H1 (cell line): Measurements from ENCODE around the gene IFT25. TPM values are rescaled to one million over a fixed set of nuclear protein-coding genes. Genes with fewer than 3 reads are reported as not detected.

Source experiments
- CTBP2 ChIP-seq: IDR thresholded peaks from 2 replicates; pipeline ENCODE4 v1.7.0; 2011; ENCODE audit warnings: borderline replicate concordance, mild to moderate bottlenecking, moderate library complexity, mixed read lengths, low read length; ENCODE audit not compliant: insufficient read depth, insufficient read length
- FOSL1 ChIP-seq: IDR thresholded peaks from 2 replicates; pipeline ENCODE4 v1.6.1; 2011; ENCODE audit warnings: mild to moderate bottlenecking, low read depth, low read length, moderate library complexity; ENCODE audit not compliant: insufficient read depth
- KDM4A ChIP-seq: IDR thresholded peaks from one replicate; pipeline ENCODE4 v1.7.1; 2012; ENCODE audit warnings: low read depth, mild to moderate bottlenecking, moderate library complexity, low read length, inconsistent platforms; ENCODE audit not compliant: severe bottlenecking
- POLR2A ChIP-seq, 2 experiments: IDR thresholded peaks; 1 replicate in 1 of 2; 2 replicates in 1 of 2; pipeline ENCODE4 v1.6.1; 2011; ENCODE audit warnings: low read depth in 2 of 2, low read length in 2 of 2, mild to moderate bottlenecking in 2 of 2; ENCODE audit errors: control extremely low read depth in 1 of 2
- RNF2 ChIP-seq: fragments of 200-900, 300-1000 bp; sonication (generic); IDR thresholded peaks from 2 replicates; pipeline ENCODE4 v1.7.1; 2016; ENCODE audit warnings: borderline replicate concordance, low read depth, mild to moderate bottlenecking, antibody characterized with exemption, low read length; ENCODE audit not compliant: poor library complexity, severe bottlenecking; ENCODE audit errors: missing control alignments
- RXRA ChIP-seq: IDR thresholded peaks from 2 replicates; pipeline ENCODE4 v1.6.1; 2011; ENCODE audit warnings: low read depth, mild to moderate bottlenecking, low read length, moderate library complexity; ENCODE audit not compliant: insufficient read depth
- TAF1 ChIP-seq: IDR thresholded peaks from 2 replicates; pipeline ENCODE4 v1.6.1; 2011; ENCODE audit warnings: mild to moderate bottlenecking, low read depth, low read length
- YY1 ChIP-seq: IDR thresholded peaks from 2 replicates; pipeline ENCODE4 v1.6.1; 2011; ENCODE audit warnings: low read depth, mild to moderate bottlenecking, low read length
- polyA plus RNA-seq, 7 experiments: library from polyadenylated mRNA; depleted of rRNA in 3 of 7; stranded (reverse) in 5 of 7; unstranded in 2 of 7; fragments of >200 nt in 5 of 7; fragments of 200-250 nt in 2 of 7; gene quantifications; 1 replicate in 5 of 7; 2 replicates in 1 of 7; 4 replicates in 1 of 7; pipeline versions ENCODE4 v1.2.1 to v1.2.3, GENCODE V29; 2011 to 2013; ENCODE audit warnings: missing spikeins in 2 of 7, mixed read lengths in 2 of 7
- total RNA-seq: library from RNA; stranded (reverse); fragmentation: NEBNext Ultra II Directional; extraction: Animal tissue kit (Norgen Biotek cat#: 25700); gene quantifications from 2 replicates; pipeline ENCODE4 v1.2.1, GENCODE V29; 2021
- TF ChIP-seq, protein P1 (sequence below): fragments of 300-600 bp; sonication (generic); IDR thresholded peaks from 2 replicates; pipeline ENCODE4 v1.7.1; 2012; ENCODE audit warnings: low read length, moderate library complexity, mild to moderate bottlenecking, inconsistent platforms; ENCODE audit not compliant: insufficient replicate concordance

IFT25 gene
- total and polyA plus RNA-seq, 2 of the 8 experiments (the other 6 are each of a cell fraction or from before 2014, with no cell fraction given) = 15.0 to 36.3 TPM

DNA sequence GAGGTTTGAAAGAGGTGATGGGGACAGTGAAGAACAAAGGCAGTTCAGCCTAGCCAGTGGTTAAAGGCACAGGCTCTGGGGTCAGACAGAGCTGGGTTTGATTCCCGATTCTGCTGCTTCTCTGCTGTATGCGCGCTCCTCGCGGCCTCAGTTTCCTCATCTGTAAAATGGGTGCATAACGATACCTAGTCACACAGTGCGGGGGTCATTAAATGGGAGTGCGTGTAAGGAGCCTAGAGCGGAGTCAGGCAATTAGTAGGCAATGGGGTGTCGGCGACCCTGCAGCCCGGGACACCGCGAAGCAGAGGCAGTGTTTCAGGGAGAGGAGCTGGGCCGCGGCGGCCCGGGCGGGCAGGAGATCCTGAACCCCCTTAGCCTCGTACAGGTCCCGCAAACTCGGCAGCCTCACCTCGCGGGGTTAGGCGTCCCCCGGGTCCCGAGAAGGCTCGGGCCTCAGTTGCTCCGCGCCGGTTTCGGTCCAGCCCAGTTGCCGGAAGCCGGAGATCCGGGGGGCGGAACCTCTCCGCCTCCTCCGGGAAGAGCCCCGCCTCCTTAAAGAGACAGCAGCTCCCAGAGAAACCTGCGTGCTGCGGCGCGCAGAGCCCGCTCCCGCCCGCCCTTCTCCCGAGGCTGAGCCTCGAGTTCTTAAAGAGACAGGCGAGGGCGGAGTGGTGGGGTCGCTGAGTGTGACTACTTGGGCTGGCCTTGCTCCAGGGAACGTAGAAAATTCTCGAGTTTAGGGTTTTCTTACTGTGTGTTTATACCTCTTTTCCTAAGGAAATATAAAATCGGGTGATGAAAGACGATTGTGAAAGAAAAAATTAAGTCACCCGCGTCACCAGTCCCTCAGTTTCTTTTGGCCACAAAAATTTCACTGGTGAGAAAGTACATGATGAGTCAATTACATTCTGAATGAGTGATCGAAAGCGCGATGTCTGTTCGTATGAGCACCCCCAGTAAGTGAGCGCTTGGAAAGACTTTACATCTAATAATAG lies 55.9 kb downstream of the IFT25 start, which contains the start of gene YIPF1 (continued):
- TF ChIP-seq, protein P1, sequence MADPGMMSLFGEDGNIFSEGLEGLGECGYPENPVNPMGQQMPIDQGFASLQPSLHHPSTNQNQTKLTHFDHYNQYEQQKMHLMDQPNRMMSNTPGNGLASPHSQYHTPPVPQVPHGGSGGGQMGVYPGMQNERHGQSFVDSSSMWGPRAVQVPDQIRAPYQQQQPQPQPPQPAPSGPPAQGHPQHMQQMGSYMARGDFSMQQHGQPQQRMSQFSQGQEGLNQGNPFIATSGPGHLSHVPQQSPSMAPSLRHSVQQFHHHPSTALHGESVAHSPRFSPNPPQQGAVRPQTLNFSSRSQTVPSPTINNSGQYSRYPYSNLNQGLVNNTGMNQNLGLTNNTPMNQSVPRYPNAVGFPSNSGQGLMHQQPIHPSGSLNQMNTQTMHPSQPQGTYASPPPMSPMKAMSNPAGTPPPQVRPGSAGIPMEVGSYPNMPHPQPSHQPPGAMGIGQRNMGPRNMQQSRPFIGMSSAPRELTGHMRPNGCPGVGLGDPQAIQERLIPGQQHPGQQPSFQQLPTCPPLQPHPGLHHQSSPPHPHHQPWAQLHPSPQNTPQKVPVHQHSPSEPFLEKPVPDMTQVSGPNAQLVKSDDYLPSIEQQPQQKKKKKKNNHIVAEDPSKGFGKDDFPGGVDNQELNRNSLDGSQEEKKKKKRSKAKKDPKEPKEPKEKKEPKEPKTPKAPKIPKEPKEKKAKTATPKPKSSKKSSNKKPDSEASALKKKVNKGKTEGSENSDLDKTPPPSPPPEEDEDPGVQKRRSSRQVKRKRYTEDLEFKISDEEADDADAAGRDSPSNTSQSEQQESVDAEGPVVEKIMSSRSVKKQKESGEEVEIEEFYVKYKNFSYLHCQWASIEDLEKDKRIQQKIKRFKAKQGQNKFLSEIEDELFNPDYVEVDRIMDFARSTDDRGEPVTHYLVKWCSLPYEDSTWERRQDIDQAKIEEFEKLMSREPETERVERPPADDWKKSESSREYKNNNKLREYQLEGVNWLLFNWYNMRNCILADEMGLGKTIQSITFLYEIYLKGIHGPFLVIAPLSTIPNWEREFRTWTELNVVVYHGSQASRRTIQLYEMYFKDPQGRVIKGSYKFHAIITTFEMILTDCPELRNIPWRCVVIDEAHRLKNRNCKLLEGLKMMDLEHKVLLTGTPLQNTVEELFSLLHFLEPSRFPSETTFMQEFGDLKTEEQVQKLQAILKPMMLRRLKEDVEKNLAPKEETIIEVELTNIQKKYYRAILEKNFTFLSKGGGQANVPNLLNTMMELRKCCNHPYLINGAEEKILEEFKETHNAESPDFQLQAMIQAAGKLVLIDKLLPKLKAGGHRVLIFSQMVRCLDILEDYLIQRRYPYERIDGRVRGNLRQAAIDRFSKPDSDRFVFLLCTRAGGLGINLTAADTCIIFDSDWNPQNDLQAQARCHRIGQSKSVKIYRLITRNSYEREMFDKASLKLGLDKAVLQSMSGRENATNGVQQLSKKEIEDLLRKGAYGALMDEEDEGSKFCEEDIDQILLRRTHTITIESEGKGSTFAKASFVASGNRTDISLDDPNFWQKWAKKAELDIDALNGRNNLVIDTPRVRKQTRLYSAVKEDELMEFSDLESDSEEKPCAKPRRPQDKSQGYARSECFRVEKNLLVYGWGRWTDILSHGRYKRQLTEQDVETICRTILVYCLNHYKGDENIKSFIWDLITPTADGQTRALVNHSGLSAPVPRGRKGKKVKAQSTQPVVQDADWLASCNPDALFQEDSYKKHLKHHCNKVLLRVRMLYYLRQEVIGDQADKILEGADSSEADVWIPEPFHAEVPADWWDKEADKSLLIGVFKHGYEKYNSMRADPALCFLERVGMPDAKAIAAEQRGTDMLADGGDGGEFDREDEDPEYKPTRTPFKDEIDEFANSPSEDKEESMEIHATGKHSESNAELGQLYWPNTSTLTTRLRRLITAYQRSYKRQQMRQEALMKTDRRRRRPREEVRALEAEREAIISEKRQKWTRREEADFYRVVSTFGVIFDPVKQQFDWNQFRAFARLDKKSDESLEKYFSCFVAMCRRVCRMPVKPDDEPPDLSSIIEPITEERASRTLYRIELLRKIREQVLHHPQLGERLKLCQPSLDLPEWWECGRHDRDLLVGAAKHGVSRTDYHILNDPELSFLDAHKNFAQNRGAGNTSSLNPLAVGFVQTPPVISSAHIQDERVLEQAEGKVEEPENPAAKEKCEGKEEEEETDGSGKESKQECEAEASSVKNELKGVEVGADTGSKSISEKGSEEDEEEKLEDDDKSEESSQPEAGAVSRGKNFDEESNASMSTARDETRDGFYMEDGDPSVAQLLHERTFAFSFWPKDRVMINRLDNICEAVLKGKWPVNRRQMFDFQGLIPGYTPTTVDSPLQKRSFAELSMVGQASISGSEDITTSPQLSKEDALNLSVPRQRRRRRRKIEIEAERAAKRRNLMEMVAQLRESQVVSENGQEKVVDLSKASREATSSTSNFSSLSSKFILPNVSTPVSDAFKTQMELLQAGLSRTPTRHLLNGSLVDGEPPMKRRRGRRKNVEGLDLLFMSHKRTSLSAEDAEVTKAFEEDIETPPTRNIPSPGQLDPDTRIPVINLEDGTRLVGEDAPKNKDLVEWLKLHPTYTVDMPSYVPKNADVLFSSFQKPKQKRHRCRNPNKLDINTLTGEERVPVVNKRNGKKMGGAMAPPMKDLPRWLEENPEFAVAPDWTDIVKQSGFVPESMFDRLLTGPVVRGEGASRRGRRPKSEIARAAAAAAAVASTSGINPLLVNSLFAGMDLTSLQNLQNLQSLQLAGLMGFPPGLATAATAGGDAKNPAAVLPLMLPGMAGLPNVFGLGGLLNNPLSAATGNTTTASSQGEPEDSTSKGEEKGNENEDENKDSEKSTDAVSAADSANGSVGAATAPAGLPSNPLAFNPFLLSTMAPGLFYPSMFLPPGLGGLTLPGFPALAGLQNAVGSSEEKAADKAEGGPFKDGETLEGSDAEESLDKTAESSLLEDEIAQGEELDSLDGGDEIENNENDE = no peak
- peak; percentile 87 for TF ChIP-seq KDM4A
- TF ChIP-seq YY1 = no peak
- no peak for TF ChIP-seq CTBP2
- no peak for TF ChIP-seq TAF1
- TF ChIP-seq FOSL1 = no peak
- no peak for TF ChIP-seq RXRA
- TF ChIP-seq RNF2 = no peak
- peak in 1 of 2 experiments; percentile 62; a peak in 2 of 3 replicates for TF ChIP-seq POLR2A (IDR thresholded peaks at IDR 0.05; ENCODE audit: control extremely low read depth in 1 of 2, low read depth in 2 of 2, low read length in 2 of 2)
